Camera-type eye (tissue), 1 donor: ENCODE data around the gene ZNF280D. TPM values are rescaled to one million over a fixed set of nuclear protein-coding genes. Genes with fewer than 3 reads are reported as not detected.

ENCODE experiments used
- total RNA-seq: library from RNA; depleted of rRNA; stranded (reverse); fragments of >200 nt; gene quantifications from one replicate; pipeline ENCODE4 v1.2.3, GENCODE V29; 2014

ZNF280D gene, protein sequence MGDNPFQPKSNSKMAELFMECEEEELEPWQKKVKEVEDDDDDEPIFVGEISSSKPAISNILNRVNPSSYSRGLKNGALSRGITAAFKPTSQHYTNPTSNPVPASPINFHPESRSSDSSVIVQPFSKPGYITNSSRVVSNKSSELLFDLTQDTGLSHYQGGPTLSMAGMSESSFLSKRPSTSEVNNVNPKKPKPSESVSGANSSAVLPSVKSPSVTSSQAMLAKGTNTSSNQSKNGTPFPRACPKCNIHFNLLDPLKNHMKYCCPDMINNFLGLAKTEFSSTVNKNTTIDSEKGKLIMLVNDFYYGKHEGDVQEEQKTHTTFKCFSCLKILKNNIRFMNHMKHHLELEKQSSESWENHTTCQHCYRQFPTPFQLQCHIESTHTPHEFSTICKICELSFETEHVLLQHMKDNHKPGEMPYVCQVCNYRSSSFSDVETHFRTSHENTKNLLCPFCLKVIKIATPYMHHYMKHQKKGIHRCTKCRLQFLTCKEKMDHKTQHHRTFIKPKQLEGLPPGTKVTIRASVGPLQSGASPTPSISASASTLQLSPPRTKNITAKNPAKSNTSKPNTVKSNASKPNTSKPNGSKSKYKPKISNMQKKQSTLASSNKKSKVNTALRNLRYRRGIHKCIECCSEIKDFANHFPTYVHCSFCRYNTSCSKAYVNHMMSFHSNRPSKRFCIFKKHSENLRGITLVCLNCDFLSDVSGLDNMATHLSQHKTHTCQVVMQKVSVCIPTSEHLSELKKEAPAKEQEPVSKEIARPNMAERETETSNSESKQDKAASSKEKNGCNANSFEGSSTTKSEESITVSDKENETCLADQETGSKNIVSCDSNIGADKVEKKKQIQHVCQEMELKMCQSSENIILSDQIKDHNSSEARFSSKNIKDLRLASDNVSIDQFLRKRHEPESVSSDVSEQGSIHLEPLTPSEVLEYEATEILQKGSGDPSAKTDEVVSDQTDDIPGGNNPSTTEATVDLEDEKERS
- 144 TPM for total RNA-seq

DNA sequence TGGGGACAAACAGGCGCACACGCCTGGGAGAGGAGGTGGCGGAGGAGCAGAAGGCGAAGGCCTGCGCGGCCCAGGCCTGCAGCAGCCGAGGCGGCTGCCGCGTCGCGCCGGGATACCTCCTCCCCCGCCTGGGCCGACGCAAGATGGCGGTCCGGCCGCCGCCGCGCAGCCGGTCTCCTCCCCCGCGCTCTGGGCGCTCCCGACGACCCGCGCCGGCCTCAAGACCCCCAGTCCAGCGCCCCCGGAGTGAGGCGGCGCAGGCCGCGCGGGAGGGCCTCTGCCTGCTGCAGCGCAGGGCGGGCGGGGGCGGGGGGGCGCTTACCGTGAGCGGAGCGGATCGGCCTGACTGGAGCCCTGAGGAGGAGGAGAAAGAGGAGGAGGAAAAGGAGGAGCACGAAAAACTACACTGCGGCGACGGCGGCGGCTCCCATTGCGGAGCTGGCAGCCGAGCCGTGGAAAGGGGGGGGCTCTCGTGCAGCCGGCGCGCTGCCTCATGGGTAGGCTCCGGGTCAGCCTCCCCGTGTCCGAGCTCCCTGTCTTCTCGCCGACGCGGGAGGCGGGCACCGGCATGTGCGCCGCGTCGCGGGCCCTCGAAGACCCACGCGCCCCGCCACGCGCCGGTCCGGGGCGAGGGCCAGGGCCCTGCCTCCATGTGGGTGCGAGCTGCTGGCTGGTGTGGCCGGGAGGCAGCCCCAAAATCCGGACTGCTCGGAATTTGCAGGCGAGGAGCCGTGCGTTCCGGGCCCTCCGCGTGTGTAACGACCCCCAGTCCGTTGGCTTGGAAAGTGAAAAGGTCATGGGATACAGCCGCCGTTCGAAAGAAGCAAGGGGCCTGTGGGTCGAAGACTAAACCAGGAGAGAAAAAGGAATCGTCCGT, at the start of gene ZNF280D:
Gene ZNF280D (minus strand): TSS at position 374 of the 877 bp plus-strand sequence. CDS start 26,400 bp downstream, outside the sequence.

Other genes with a start within 250 kb of the ZNF280D start
- 280 TPM for gene TCF12, start 185.1 kb upstream of the ZNF280D start, total RNA-seq